ENCODE data around the gene SHLD2.
"Not testable (repeated sequence)": the region's sequence is repeated elsewhere in the genome, so short reads cannot be mapped to it uniquely, and the experiment has no call there.

GRCh38 chr10:87191841-87192240, 96.8 kb downstream of the SHLD2 start:
- TF ChIP-seq CTCF (conservative IDR thresholded peaks at IDR 0.05; ENCODE audit: low read length); EZH2phosphoT487 (IDR thresholded peaks at IDR 0.05; ENCODE audit: borderline replicate concordance, low read depth, low read length): not testable (repeated sequence)

Measured in OCI-LY7 (cell line).